Measurements from ENCODE around the gene LRMDA. TPM values are rescaled to one million over a fixed set of nuclear protein-coding genes. Genes with fewer than 3 reads are reported as not detected.

LRMDA gene
- total and polyA plus RNA-seq, 12 donors = 30.7 to 132 (median 78.1) TPM

DNA sequence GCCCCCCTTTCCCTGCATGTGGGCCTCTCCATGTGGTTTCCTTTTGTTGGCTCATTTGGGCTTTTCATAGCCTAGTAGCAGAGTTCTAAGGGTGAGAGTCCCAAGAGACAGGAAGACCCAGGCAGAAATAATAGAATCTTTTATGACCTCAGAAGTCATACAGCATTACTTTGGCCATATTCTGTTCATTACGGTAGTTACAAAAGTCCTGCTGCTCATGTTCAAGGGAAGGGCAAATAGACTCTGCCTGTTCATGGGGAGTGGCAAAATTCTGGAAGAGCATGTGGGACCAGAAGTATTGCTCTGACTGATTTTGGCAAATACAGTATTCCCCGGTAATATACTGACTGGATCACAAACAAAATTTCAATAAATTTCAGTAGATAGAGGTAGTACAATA is 910.3 kb downstream of the LRMDA start:
- H3K27ac ChIP-seq = no peak overlapping the region
- peaks cover 0 to 7% (median 0%) of the 10 kb centered on the region in 3 donors for H3K9me3 ChIP-seq (replicated peaks in 1 of 3)
- no peaks in the 10 kb centered on the region for H3K36me3 ChIP-seq (replicated peaks in 1 of 2)
- no peak for DNase-seq
- H3K4me3 ChIP-seq = no peak overlapping the region
- WGBS, 4 donors = 87 to 95% (median 90%) methylated on average over 2 of the region's 2 CpGs
- peaks cover 1 to 9% of the 10 kb centered on the region in 2 donors for H3K4me1 ChIP-seq (replicated peaks in 1 of 2)
- TF ChIP-seq CTCF (IDR thresholded peaks at IDR 0.05) (no peak), POLR2A (IDR thresholded peaks at IDR 0.05) (no peak)
- H3K27me3 ChIP-seq = no peaks in the 10 kb centered on the region
- intact Hi-C loops (cut with DNase I) = no loop called here

DNA sequence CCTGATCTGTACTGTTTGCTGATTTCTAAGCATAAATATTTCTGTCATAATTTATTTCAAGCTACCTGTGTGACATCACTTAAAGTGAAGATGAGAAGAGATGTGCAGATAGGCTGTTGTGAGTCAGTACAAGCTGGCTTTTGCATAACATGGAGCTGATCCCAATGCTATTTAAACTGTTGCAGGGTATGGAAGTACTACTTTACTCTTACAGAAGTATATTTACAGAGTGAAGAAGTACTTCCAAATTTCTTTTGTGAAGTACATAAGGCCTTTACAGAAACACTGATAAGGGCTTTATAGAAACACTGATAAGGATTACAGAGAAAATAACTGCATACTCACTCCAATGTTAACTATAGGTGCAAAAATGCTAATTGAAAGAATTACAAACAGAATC is 911.6 kb downstream of the LRMDA start:
- intact Hi-C loops (cut with DNase I) = no loop called here
- no peaks in the 10 kb centered on the region for H3K36me3 ChIP-seq (replicated peaks in 1 of 2)
- no peak overlapping the region for H3K4me3 ChIP-seq
- peaks cover 0 to 7% (median 0%) of the 10 kb centered on the region in 3 donors for H3K9me3 ChIP-seq (replicated peaks in 1 of 3)
- H3K4me1 ChIP-seq (replicated peaks in 1 of 2) = no peaks in the 10 kb centered on the region
- TF ChIP-seq CTCF (IDR thresholded peaks at IDR 0.05) = no peak
- TF ChIP-seq POLR2A (IDR thresholded peaks at IDR 0.05) = no peak
- H3K27ac ChIP-seq = no peak overlapping the region
- no peaks in the 10 kb centered on the region for H3K27me3 ChIP-seq
- no peak for DNase-seq

GRCh38 chr10:76347832-76348231 is 916.4 kb downstream of the LRMDA start:
- Histone ChIP-seq H3K27me3 (no peaks in the 10 kb centered on the region), H3K4me1 (replicated peaks in 1 of 2) (no peaks in the 10 kb centered on the region), H3K36me3 (replicated peaks in 1 of 2) (no peaks in the 10 kb centered on the region), H3K9me3 (replicated peaks in 1 of 3) (no peaks in the 10 kb centered on the region), H3K27ac (no peak overlapping the region), H3K4me3 (no peak overlapping the region)
- TF ChIP-seq POLR2A (IDR thresholded peaks at IDR 0.05) (no peak), CTCF (IDR thresholded peaks at IDR 0.05) (no peak)
- intact Hi-C loops (cut with DNase I) = no loop called here
- WGBS, 4 donors = 89 to 98% (median 95%) methylated on average over 2 of the region's 2 CpGs
- DNase-seq = no peak

DNA sequence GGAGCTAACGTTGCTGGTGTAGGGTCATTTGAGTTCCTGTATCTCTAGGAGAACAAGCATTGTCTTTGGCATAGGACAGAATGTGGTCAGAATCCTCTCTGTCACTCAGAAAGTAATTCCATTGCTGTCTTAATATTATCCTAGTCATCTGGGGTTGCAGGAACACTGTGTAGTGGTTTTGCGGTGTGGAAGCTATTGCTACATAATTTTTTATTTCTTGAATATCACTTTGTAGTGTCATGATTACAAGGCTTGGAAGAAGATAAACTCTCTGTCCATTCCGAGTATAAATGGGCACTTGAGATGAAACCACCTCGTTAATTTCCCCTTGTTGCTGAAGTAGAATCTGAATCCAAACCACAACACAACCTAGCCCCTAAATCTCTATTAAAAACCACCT is 919.2 kb downstream of the LRMDA start:
- no peaks in the 10 kb centered on the region for H3K36me3 ChIP-seq (replicated peaks in 1 of 2)
- H3K27me3 ChIP-seq = no peaks in the 10 kb centered on the region
- 89 to 96% (median 91%) methylated on average over 4 of the region's 4 CpGs for WGBS, 4 donors
- no peak for DNase-seq
- TF ChIP-seq POLR2A (IDR thresholded peaks at IDR 0.05) (no peak), CTCF (IDR thresholded peaks at IDR 0.05) (no peak)
- H3K27ac ChIP-seq = no peak overlapping the region
- H3K4me3 ChIP-seq = no peak overlapping the region
- H3K4me1 ChIP-seq (replicated peaks in 1 of 2) = no peaks in the 10 kb centered on the region
- intact Hi-C loops (cut with DNase I) = no loop called here
- H3K9me3 ChIP-seq (replicated peaks in 1 of 3) = no peaks in the 10 kb centered on the region

All from adrenal gland (tissue), 12 donors.